Measurements from ENCODE around the gene NRTN.

Gene NRTN

GRCh38 chr19:5804516-5805461 lies at the start of gene NRTN:
Gene NRTN, plus strand, starts transcription at chr19:5805067. Its CDS starts 19,099 bp downstream, at chr19:5824166.
- TF ChIP-seq CTCF (IDR thresholded peaks at IDR 0.05; ENCODE audit: low read depth, low read length), result no peak
- DNase-seq (ENCODE audit: low read depth, low spot score), result no peak
- H3K4me3 ChIP-seq (ENCODE audit: low read depth, low read length), result no peak within 1 kb of the TSS
- in situ Hi-C loops (cut with HindIII; ENCODE audit: low sequenced_read_pairs), result no loop called here

- TF ChIP-seq CTCF (IDR thresholded peaks at IDR 0.05; ENCODE audit: low read depth, low read length), result no peak
- no peak for DNase-seq (ENCODE audit: low read depth, low spot score)
- in situ Hi-C loops (cut with HindIII; ENCODE audit: low sequenced_read_pairs), result no loop called here
- no peak overlapping the region for H3K4me3 ChIP-seq (ENCODE audit: low read depth, low read length)
Observed at GRCh38 chr19:5762608-5763217, 42.2 kb upstream of the NRTN start.

- in situ Hi-C loops (cut with HindIII; ENCODE audit: low sequenced_read_pairs), result no loop called here
- no peak overlapping the region for H3K4me3 ChIP-seq (ENCODE audit: low read depth, low read length)
- TF ChIP-seq CTCF (IDR thresholded peaks at IDR 0.05; ENCODE audit: low read depth, low read length), result no peak
- DNase-seq (ENCODE audit: low read depth, low spot score), result no peak
Observed at GRCh38 chr19:5765220-5765619, 39.6 kb upstream of the NRTN start.

GRCh38 chr19:5767949-5768348 lies 36.9 kb upstream of the NRTN start:
- H3K4me3 ChIP-seq (ENCODE audit: low read depth, low read length), result no peak overlapping the region
- DNase-seq (ENCODE audit: low read depth, low spot score), result no peak
- in situ Hi-C loops (cut with HindIII; ENCODE audit: low sequenced_read_pairs), result no loop called here
- TF ChIP-seq CTCF (IDR thresholded peaks at IDR 0.05; ENCODE audit: low read depth, low read length), result no peak

GRCh38 chr19:5772416-5772815 lies 32.5 kb upstream of the NRTN start:
- no peak for DNase-seq (ENCODE audit: low read depth, low spot score)
- in situ Hi-C loops (cut with HindIII; ENCODE audit: low sequenced_read_pairs), result no loop called here
- H3K4me3 ChIP-seq (ENCODE audit: low read depth, low read length), result no peak overlapping the region
- TF ChIP-seq CTCF (IDR thresholded peaks at IDR 0.05; ENCODE audit: low read depth, low read length), result no peak

GRCh38 chr19:5773276-5773675 lies 31.6 kb upstream of the NRTN start:
- no peak for TF ChIP-seq CTCF (IDR thresholded peaks at IDR 0.05; ENCODE audit: low read depth, low read length)
- in situ Hi-C loops (cut with HindIII; ENCODE audit: low sequenced_read_pairs), result no loop called here
- H3K4me3 ChIP-seq (ENCODE audit: low read depth, low read length), result no peak overlapping the region
- no peak for DNase-seq (ENCODE audit: low read depth, low spot score)
